IMR-90 (cell line): ENCODE results near the gene ALAD.

Experiments
- NFE2L2 ChIP-seq: fragments of 150-350 bp; IDR thresholded peaks from 2 replicates; pipeline ENCODE4 v1.6.1; 2016; ENCODE audit warnings: low read depth, mild to moderate bottlenecking, low read length
- RFX5 ChIP-seq: IDR thresholded peaks from 2 replicates; pipeline ENCODE4 v1.8.0; 2012; ENCODE audit warnings: low read depth, mild to moderate bottlenecking, low read length, moderate library complexity
- TF ChIP-seq, protein P1 (sequence below): conservative IDR thresholded peaks from 2 replicates; pipeline ENCODE4 v1.5.1; 2012; ENCODE audit warnings: mild to moderate bottlenecking, low read depth, low read length, improper control_type of control experiment
- TF ChIP-seq, protein P2 (sequence below): fragments of 150-350 bp; IDR thresholded peaks from 2 replicates; pipeline ENCODE4 v1.6.1; 2016; ENCODE audit warnings: low read depth, mild to moderate bottlenecking, low read length, moderate library complexity, borderline replicate concordance

DNA sequence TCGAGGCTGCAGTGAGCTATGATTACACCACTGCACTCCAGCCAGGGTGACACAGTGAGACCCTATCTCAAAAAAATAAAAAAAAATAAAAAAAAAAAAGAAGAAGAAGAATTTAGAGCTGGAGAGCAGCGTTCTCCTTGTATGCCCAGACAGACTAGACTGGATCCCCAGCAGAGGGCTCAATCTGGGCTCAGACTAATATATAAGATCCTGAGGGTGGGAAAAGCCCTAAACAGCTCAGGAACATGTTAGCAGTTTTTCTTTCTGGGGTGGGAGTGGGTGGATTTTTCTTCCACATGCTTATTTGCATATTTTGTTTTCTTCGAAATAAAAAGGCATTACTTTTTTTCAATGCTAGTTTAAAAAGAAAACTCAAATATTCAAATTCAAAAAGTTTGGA lies 52.6 kb downstream of the ALAD start:
- TF ChIP-seq RFX5 (no peak), NFE2L2 (no peak)
- TF ChIP-seq, protein P1, sequence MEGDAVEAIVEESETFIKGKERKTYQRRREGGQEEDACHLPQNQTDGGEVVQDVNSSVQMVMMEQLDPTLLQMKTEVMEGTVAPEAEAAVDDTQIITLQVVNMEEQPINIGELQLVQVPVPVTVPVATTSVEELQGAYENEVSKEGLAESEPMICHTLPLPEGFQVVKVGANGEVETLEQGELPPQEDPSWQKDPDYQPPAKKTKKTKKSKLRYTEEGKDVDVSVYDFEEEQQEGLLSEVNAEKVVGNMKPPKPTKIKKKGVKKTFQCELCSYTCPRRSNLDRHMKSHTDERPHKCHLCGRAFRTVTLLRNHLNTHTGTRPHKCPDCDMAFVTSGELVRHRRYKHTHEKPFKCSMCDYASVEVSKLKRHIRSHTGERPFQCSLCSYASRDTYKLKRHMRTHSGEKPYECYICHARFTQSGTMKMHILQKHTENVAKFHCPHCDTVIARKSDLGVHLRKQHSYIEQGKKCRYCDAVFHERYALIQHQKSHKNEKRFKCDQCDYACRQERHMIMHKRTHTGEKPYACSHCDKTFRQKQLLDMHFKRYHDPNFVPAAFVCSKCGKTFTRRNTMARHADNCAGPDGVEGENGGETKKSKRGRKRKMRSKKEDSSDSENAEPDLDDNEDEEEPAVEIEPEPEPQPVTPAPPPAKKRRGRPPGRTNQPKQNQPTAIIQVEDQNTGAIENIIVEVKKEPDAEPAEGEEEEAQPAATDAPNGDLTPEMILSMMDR: no peak
- TF ChIP-seq, protein P2, sequence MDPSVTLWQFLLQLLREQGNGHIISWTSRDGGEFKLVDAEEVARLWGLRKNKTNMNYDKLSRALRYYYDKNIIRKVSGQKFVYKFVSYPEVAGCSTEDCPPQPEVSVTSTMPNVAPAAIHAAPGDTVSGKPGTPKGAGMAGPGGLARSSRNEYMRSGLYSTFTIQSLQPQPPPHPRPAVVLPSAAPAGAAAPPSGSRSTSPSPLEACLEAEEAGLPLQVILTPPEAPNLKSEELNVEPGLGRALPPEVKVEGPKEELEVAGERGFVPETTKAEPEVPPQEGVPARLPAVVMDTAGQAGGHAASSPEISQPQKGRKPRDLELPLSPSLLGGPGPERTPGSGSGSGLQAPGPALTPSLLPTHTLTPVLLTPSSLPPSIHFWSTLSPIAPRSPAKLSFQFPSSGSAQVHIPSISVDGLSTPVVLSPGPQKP: no peak
